ENCODE results near the gene PLEKHG7.
"Not testable (repeated sequence)": the region's sequence is repeated elsewhere in the genome, so short reads cannot be mapped to it uniquely, and the experiment has no call there.

Gene PLEKHG7, protein sequence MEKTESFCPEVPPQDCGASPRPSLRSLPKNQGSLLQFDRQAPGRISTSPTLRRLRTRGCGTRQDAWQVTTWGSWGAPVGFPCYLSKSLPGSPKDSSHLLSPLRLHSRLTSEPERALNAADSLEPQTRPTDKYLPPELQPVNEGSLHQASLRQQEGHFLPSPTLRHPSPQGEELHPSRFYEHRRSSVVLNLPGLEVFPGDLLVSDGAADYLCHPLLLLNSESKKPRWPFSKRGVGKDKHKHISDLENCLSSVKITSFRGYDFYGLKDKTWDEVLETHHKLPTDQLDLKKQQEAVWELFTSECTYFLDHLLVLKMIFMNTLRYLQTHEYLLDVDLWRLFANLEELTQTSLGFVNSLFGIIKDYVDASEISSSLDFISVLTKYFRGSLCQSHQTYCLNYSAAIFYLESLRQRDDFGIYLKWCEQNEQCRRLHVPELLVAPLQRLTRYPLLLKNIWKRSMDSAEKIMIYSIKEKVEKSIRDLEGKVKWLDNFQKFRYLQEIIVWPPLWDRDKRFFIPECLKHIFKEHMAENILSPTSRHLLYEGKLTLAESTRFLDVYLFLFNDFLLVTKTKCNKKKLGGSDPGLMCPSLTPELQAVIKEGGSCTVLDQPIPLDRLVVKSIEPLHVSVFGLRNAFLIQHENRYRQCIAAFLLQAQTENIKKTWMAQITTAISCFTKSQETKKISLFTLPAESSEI

DNA sequence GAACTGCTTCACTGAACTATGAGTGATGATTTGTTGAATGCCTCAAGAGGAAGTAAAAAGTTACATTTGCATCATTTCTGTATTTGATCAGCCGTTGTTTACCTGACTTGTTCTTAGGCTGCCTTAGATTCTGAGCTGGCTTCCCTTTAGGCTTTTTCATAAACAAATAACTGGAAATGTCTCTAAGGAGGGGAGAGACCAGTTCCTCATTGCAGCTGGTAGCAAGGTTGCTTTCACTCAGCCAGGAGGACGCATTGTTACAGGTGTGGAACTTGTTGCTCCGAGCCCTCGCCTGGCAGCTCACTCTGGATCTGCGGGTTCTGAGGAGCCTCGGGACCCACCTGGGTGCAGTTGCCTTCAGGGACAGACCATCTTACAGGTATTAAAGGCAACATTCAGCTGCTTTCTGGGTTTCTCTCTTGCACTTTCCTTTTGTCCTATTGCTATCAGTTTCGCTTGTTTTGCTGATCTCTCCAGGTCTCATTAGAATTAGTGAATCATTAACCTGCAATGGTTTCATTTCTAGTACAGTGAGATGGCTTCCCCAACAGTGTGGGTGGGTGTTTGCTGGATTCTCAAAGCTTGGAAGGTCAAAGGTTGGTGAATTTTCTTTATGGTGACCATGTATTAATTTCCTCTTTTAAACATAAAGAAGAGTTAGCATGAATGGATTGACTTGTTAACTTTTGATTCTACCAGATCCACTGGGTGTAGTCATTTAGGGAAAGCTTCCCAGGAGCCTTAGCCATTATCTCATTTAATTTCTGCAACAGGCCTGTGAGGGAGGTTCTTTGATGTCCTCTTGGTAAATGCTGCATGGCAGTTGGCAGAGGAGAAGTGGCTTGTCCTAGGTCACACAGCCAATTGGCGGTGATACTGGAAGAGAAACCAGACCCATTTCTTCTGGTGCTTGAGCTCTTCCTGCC lies at the start of gene PLEKHG7:
TSS of gene PLEKHG7 (plus strand) at position 236 of the 926 bp plus-strand sequence. CDS start 3,643 bp downstream, outside the sequence.
- DNase-seq (ENCODE audit: extremely low spot score), result no peak
- POLR2A ChIA-PET, result no interaction called here
- TF ChIP-seq NFRKB (IDR thresholded peaks at IDR 0.05) (no peak), LEF1 (IDR thresholded peaks at IDR 0.05; ENCODE audit: borderline replicate concordance) (no peak), PKNOX1 (IDR thresholded peaks at IDR 0.05) (no peak), FOXK2 (IDR thresholded peaks at IDR 0.05) (no peak), L3MBTL2 (conservative IDR thresholded peaks at IDR 0.05) (no peak), ELF4 (IDR thresholded peaks at IDR 0.05) (no peak), FOXM1 (IDR thresholded peaks at IDR 0.05; ENCODE audit: borderline replicate concordance) (no peak), SP1 (IDR thresholded peaks at IDR 0.05) (no peak), FOXA1 (IDR thresholded peaks at IDR 0.05) (no peak)
- CTCF ChIA-PET, result no interaction called here

GRCh38 chr12:92654256-92654655 lies 48.5 kb upstream of the PLEKHG7 start:
- DNase-seq (ENCODE audit: extremely low spot score); POLR2A ChIA-PET: not testable (repeated sequence)
- CTCF ChIA-PET, result interaction anchor here (1.3 kb wide), 1 partner anchor 1273 kb away, joined by 5 read pairs; no protein-coding TSS in a partner anchor

GRCh38 chr12:92654929-92655328 lies 47.9 kb upstream of the PLEKHG7 start:
- POLR2A ChIA-PET, result no interaction called here
- TF ChIP-seq ARNT (IDR thresholded peaks at IDR 0.05), result no peak
- TF ChIP-seq L3MBTL2 (conservative IDR thresholded peaks at IDR 0.05), result no peak
- TF ChIP-seq LEF1 (IDR thresholded peaks at IDR 0.05; ENCODE audit: borderline replicate concordance), result no peak
- no peak for TF ChIP-seq CTBP1 (IDR thresholded peaks at IDR 0.05; ENCODE audit: borderline replicate concordance)
- TF ChIP-seq ELF4 (IDR thresholded peaks at IDR 0.05), result no peak
- no peak for TF ChIP-seq ZNF384 (IDR thresholded peaks at IDR 0.05)
- TF ChIP-seq PKNOX1 (IDR thresholded peaks at IDR 0.05), result no peak
- TF ChIP-seq BHLHE40 (IDR thresholded peaks at IDR 0.05; ENCODE audit: borderline replicate concordance), result no peak
- TF ChIP-seq SP1 (IDR thresholded peaks at IDR 0.05), result no peak
- TF ChIP-seq NFRKB (IDR thresholded peaks at IDR 0.05), result no peak
- TF ChIP-seq SUZ12 (IDR thresholded peaks at IDR 0.05), result no peak
- no peak for TF ChIP-seq FOXK2 (IDR thresholded peaks at IDR 0.05)
- TF ChIP-seq HDGF (IDR thresholded peaks at IDR 0.05; ENCODE audit: borderline replicate concordance), result no peak
- TF ChIP-seq TARDBP (IDR thresholded peaks at IDR 0.05), result no peak
- no peak for TF ChIP-seq FOXM1 (IDR thresholded peaks at IDR 0.05; ENCODE audit: borderline replicate concordance)
- TF ChIP-seq FOXA1 (IDR thresholded peaks at IDR 0.05), result no peak
- DNase-seq (ENCODE audit: extremely low spot score), result no peak
- CTCF ChIA-PET, result interaction anchor here (1.3 kb wide), 1 partner anchor 1273 kb away, joined by 5 read pairs; no protein-coding TSS in a partner anchor

DNA sequence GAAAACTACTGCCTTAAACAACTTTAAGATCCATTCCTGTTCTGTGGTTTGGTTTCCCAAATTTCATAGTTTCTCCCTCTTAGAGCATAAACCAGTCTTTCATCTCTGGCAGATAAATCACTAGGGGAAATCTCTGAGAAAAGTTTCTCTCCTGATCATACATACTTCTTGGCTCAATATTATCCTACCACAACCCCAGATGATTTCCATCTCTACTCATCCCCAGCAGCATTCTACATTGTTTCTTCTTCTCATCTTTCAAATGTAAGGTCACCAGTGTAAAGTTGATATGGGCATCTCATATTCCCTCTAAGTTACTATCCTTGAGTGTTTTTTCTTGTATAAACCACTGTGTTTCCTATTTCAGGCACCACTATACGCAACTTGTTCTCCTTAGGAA lies 45.9 kb upstream of the PLEKHG7 start:
- ChIA-PET POLR2A (no interaction called here), CTCF (no interaction called here)
- DNase-seq (ENCODE audit: extremely low spot score), result no peak
- no peak for TF ChIP-seq FOXK2 (IDR thresholded peaks at IDR 0.05)

GRCh38 chr12:92657770-92658169 lies 45.0 kb upstream of the PLEKHG7 start:
- ChIA-PET POLR2A (no interaction called here), CTCF (no interaction called here)
- DNase-seq (ENCODE audit: extremely low spot score), result no peak
- TF ChIP-seq LEF1 (IDR thresholded peaks at IDR 0.05; ENCODE audit: borderline replicate concordance) (no peak), ARNT (IDR thresholded peaks at IDR 0.05) (no peak), HDGF (IDR thresholded peaks at IDR 0.05; ENCODE audit: borderline replicate concordance) (no peak), NFRKB (IDR thresholded peaks at IDR 0.05) (no peak), SUZ12 (IDR thresholded peaks at IDR 0.05) (no peak), TARDBP (IDR thresholded peaks at IDR 0.05) (no peak), BHLHE40 (IDR thresholded peaks at IDR 0.05; ENCODE audit: borderline replicate concordance) (no peak), ELF4 (IDR thresholded peaks at IDR 0.05) (no peak), FOXK2 (IDR thresholded peaks at IDR 0.05) (no peak), PKNOX1 (IDR thresholded peaks at IDR 0.05) (no peak), FOXA1 (IDR thresholded peaks at IDR 0.05) (no peak)

- no peak for DNase-seq (ENCODE audit: extremely low spot score)
- POLR2A ChIA-PET, result no interaction called here
- CTCF ChIA-PET, result no interaction called here
- TF ChIP-seq NFRKB (IDR thresholded peaks at IDR 0.05) (no peak), TARDBP (IDR thresholded peaks at IDR 0.05) (no peak), HDGF (IDR thresholded peaks at IDR 0.05; ENCODE audit: borderline replicate concordance) (no peak), CTBP1 (IDR thresholded peaks at IDR 0.05; ENCODE audit: borderline replicate concordance) (no peak), ZNF384 (IDR thresholded peaks at IDR 0.05) (no peak), FOXM1 (IDR thresholded peaks at IDR 0.05; ENCODE audit: borderline replicate concordance) (no peak), FOXK2 (IDR thresholded peaks at IDR 0.05) (no peak), SP1 (IDR thresholded peaks at IDR 0.05) (no peak), ELF4 (IDR thresholded peaks at IDR 0.05) (no peak), PKNOX1 (IDR thresholded peaks at IDR 0.05) (no peak), SUZ12 (IDR thresholded peaks at IDR 0.05) (no peak), L3MBTL2 (conservative IDR thresholded peaks at IDR 0.05) (no peak), FOXA1 (IDR thresholded peaks at IDR 0.05) (no peak), LEF1 (IDR thresholded peaks at IDR 0.05; ENCODE audit: borderline replicate concordance) (no peak), BHLHE40 (IDR thresholded peaks at IDR 0.05; ENCODE audit: borderline replicate concordance) (no peak), ARNT (IDR thresholded peaks at IDR 0.05) (no peak)
Observed at GRCh38 chr12:92658611-92659010, 44.2 kb upstream of the PLEKHG7 start.
